H1 (cell line): ENCODE data around the gene SLC35B2. TPM values are rescaled to one million over a fixed set of nuclear protein-coding genes. Genes with fewer than 3 reads are reported as not detected.

ENCODE experiments used
- POLR2AphosphoS5 ChIP-seq: IDR thresholded peaks from 2 replicates; pipeline ENCODE4 v1.6.1; 2011; ENCODE audit warnings: low read depth, low read length
- RXRA ChIP-seq: IDR thresholded peaks from 2 replicates; pipeline ENCODE4 v1.6.1; 2011; ENCODE audit warnings: low read depth, mild to moderate bottlenecking, low read length, moderate library complexity; ENCODE audit not compliant: insufficient read depth
- polyA plus RNA-seq, 7 experiments: library from polyadenylated mRNA; depleted of rRNA in 3 of 7; stranded (reverse) in 5 of 7; unstranded in 2 of 7; fragments of >200 nt in 5 of 7; fragments of 200-250 nt in 2 of 7; gene quantifications; 1 replicate in 5 of 7; 2 replicates in 1 of 7; 4 replicates in 1 of 7; pipeline versions ENCODE4 v1.2.1 to v1.2.3, GENCODE V29; 2011 to 2013; ENCODE audit warnings: missing spikeins in 2 of 7, mixed read lengths in 2 of 7
- total RNA-seq: library from RNA; stranded (reverse); fragmentation: NEBNext Ultra II Directional; extraction: Animal tissue kit (Norgen Biotek cat#: 25700); gene quantifications from 2 replicates; pipeline ENCODE4 v1.2.1, GENCODE V29; 2021

The SLC35B2 gene
- total and polyA plus RNA-seq, 2 of the 8 experiments (the other 6 are each of a cell fraction or from before 2014, with no cell fraction given) = 29.5 to 65.0 TPM

DNA sequence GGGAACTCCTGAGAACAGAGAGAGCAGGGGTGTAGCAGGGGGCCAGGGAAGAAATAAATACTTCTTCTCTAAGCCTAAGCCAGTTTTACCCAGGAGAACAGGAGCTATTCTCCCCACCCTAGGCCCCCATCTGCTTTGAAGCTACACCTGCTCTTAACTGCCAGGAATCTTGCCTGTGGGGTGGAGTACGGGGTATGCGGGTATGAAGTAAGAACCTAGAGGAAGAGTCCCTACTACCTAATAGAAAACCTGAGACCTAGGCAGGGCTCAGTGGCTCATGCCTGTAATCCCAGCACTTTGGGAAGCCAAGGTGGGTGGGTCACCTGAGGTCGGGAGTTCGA is 32.4 kb downstream of the SLC35B2 start (continued):
- no peak for TF ChIP-seq RXRA
- no peak for TF ChIP-seq POLR2AphosphoS5
